ENCODE data around the gene AIF1.

GRCh38 chr6:31580807-31581433 lies 34.1 kb upstream of the AIF1 start:
- TF ChIP-seq, protein P1, sequence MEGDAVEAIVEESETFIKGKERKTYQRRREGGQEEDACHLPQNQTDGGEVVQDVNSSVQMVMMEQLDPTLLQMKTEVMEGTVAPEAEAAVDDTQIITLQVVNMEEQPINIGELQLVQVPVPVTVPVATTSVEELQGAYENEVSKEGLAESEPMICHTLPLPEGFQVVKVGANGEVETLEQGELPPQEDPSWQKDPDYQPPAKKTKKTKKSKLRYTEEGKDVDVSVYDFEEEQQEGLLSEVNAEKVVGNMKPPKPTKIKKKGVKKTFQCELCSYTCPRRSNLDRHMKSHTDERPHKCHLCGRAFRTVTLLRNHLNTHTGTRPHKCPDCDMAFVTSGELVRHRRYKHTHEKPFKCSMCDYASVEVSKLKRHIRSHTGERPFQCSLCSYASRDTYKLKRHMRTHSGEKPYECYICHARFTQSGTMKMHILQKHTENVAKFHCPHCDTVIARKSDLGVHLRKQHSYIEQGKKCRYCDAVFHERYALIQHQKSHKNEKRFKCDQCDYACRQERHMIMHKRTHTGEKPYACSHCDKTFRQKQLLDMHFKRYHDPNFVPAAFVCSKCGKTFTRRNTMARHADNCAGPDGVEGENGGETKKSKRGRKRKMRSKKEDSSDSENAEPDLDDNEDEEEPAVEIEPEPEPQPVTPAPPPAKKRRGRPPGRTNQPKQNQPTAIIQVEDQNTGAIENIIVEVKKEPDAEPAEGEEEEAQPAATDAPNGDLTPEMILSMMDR (IDR thresholded peaks at IDR 0.05): peak; percentile 90 to 95 (median 93)
- peak; percentile 53 to 64 (median 64) for TF ChIP-seq POLR2AphosphoS5 (IDR thresholded peaks at IDR 0.05)

Measured in breast epithelium (tissue), 3 donors.